Stimulated activated CD4-positive, alpha-beta T cell treated with anti-CD3 and anti-CD28 coated beads, Interleukin-1b, Interleukin-23, amount 100 ng/mL, for 24 hours (primary cell): ENCODE results near the gene JPH4.
"Not testable (repeated sequence)": the region's sequence is repeated elsewhere in the genome, so short reads cannot be mapped to it uniquely, and the experiment has no call there.

Experiments used
- DNase-seq, 4 experiments: peaks; one replicate each; pipeline ENCODE4 v3.0.0-alpha.2; 2020; ENCODE audit warnings: low read depth in 4 of 4, low spot score in 1 of 4

Gene JPH4

DNA sequence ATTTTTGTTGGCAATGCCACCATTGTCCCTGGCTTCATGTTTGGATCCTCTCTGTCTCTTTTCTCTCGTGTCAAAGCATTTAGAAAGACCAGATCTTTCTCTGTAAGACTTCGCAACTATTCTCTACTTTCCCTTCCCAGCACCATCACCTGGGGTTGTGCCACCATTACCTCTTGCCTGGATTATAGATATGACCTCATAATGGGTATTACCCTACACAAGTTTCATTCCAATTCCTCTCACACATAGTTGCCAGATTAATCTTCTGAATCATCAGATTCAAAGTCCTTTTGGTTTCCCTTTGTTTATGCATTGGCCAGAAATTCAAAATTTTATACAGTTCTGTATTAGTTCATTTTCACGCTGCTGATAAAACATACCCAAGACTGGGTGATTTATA, 30.4 kb upstream of the JPH4 start:
- no peak for DNase-seq

DNA sequence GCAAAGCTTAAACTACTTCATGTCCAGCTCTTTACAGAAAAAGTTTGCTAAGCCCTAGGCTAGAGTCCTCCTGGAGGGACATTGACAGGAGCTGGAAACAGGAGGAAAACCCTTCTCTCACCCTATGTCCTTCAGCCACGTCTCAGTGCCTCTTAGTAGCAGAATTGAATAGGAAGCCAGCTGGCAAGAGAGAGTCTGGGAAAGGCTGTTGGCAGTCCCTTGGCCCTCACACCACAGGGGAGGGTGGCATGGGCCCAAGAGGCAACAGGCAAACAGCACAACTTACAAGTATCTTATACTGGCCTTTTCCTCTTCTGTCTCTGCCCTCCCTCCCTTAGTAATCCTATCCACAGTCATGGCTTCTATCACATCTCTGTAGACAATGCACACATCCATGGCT, 29.9 kb upstream of the JPH4 start:
- DNase-seq: no peak

GRCh38 chr14:23605931-23606585, 27.5 kb upstream of the JPH4 start:
- DNase-seq: no peak

- no peak for DNase-seq
These were observed 26.1 kb upstream of the JPH4 start for GRCh38 chr14:23604675-23605170.

DNA sequence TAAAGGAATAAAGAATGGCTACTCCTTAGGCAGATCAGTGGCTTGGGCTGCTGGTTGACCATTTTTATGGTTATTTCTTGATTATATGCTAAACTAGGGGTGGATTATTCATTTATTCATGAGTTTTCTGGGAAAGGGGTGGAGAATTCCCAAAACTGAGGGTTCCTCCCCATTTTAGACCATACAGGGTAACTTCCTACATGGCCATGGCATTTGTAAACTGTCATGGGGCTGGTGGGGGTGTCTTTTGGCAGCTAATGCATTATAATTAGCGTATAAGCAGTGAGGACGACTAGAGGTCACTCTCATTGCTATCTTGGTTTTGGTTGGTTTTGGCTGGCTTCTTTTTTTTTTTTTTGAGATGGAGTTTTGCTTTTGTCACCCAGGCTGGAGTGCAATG, 25.6 kb upstream of the JPH4 start:
- DNase-seq: no peak

DNA sequence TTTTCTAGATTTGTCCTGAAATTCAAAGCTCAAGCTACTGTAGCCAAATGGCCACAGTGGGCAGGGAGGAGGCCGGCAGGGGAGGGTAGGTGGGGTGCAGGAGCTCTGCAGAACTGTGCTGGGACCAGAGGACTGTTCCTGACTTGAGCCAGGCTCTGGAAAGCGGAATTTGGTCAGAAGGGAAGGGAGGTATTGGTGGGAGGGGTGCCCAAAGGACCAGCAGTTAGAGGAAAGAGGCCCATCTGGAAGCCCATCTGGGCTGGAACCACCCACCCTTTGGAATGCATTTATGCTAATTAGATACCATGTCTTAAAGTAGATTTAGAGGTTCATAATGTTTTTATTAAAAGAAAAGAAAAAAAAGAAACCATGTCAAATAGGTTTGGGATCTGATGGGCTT, 24.5 kb upstream of the JPH4 start:
- no peak for DNase-seq

DNA sequence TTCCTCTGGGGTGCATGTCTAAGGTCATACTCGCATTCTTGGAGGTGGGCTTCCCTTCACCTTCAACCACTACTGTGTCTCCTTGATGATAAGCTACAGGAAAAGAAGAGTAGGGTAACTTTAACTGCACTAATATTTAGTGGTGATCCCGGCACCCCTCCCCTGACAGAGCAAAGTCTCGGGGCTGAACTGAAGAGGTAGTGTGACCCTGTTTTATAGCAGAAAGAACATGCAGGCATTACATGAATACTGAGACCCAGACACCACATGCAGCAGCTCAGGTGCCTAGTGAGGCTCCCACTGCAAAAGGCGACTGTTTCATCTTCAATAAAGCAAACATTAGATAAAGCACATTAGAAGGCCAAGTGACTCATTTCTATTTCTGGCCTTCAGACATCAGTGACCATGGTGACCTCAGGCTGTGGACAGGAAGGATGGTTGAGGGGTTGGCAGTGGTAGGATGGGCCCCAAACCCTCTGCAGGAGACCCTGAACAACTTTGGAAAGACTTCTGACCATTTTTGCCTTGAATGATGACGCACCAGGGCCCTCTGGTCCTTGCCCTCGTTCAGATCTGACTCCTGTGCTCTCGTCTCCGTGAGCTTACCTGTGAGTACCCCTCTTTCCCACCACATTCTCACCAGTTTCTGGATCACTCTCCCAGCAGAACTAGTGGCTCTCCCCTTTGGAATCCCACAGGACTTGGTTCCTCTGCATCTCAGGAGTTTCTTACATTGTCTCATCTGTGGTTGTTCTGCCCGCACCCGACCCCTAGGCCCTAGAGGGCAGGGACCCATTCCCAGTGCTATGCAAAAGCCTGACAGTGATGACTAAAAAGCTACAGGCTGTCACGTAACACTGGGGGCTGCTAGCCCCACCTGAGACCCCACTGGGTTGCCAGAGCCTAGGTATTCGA, 23.8 kb upstream of the JPH4 start:
- DNase-seq: no peak

- no peak for DNase-seq
These were observed 23.2 kb upstream of the JPH4 start for GRCh38 chr14:23601845-23602180.

DNA sequence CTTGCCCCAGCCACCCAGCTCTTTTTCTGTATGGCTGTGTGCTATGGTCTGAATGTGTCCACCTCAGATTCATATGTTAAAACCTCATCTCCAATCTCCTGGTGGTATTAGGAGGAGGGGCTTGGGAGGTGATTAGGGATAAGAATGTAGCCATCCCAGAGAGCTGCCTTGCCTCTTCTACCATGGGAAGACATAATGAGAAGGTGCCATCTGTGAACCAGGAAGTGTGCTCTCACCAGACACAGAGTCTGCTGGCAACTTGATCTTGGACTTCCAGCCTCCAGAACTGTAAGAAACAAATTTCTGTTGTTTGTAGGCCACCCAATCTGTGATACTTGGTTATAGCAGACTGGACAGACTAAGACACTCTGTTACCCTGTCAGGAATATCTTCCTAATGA, 22.8 kb upstream of the JPH4 start:
- DNase-seq: no peak

- no peak for DNase-seq
These were observed 22.2 kb upstream of the JPH4 start for GRCh38 chr14:23600806-23601205.

DNA sequence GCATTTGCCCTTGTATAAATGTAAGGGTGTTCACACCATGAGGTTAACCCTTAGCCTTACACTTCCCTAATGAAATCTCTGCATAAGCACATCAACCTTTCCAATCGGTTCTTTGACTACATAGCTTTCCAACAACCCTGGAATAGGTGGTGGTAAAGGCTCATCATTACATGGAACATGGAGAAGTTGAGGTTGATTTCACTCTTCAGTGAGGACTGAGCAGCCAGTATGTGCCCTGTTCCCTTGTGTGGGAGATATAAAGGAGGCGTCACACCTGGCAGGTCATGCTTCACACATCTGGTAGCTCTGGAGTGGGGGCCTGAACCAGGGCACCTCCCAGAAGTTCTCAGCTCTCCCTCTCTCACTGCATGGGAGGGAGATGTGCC, 21.7 kb upstream of the JPH4 start:
- no peak for DNase-seq

- not testable (repeated sequence) for DNase-seq
These were observed 15.6 kb upstream of the JPH4 start for GRCh38 chr14:23594191-23594590.

DNA sequence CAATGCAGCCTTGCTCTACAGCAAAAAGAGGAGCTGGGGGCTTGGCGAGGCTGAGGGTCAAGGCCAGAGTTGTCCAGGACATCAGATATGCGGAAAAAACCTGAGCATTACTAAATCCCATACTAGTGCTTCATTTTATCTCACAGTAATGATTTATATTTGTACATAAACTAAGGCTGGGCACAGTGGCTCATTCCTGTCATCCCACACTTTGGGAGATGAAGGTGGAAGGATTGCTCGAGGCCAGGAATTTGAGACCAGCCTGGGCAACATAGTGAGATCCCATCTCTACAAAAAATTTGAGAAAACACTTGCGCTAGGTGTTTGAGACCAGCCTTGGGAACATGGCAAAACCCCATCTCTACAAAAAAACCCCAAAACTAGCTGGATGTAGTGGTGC, 11.6 kb upstream of the JPH4 start:
- DNase-seq: no peak

DNA sequence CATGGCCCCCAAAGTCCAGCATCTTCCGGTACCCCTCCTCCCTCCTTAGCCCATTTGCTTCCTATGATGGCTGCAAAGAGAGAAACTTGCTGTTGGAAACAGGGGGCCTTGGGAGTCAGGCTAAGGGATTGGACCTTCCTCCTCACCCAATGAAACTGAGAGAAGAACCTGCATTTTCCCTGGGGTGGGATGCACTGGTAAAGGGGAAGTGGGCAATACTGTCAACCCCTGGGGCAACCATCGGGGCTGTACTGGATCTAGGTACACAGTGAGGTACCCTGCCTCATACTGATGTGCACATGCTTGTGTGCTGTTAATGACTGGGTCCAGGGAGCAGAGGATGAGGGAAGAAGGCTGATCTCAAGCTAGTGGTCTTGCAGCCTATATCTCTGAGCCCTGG, 11.0 kb upstream of the JPH4 start:
- no peak for DNase-seq

DNA sequence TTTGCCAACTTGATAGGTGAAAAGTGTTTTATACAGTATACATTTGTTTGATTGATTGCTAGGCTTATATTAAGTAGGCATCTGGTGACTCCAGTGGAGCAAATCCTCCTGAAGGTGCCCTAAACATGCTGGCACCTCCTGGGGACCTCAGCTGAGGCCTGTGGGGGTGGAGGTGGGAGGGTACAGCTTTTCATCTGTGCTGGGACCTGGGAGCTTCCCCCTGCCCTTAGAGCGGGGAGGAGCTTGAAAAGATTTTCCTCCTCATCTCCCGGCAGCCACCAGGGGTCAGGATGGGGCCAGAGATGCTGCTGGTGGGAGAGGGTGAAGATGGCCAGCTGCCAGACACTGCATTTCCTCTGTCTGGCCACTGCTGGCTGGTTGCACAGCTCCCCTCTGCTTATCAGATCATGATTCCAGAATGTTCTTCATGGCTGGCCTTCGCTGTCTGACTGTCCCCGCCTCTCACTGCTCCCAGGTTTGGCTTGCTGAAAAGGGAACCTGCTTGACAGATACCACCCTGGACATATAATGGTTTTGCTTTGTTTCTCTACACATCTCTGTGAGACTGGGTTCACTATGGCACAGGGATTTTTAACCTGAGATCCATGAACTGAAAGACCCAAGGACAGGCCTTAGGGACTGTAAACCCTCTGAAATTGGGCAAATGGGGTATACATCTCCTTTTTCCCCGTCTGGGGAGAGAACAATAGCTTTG, 10.5 kb upstream of the JPH4 start:
- DNase-seq: peak; percentile 49 to 68 (median 60)

DNA sequence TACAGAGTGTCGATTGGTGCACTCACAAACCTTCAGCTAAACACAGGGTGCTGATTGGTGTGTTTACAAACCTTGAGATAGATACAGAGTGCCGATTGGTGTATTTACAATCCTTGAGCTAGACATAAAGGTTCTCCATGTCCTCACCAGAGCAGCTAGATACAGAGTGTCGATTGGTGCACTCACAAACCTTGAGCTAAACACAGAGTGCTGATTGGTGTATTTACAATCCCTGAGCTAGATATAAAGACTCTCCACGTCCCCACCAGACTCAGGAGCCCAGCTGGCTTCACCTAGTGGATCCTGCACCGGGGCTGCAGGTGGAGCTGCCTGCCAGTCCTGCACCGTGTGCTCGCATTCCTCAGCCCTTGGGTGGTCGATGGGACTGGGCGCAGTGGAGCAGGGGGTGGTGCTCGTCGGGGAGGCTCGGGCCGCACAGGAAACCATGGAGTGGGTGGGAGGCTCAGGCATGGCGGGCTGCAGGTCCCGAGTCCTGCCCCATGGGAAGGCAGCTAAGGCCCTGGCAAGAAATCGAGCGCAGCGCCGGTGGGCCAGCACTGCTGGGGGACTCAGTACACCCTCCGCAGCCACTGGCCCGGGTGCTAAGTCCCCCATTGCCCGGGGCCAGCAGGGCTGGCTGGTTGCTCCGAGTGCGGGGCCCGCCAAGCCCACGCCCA, 6.1 kb upstream of the JPH4 start:
- not testable (repeated sequence) for DNase-seq

GRCh38 chr14:23583761-23584526, 5.4 kb upstream of the JPH4 start:
- not testable (repeated sequence) for DNase-seq

GRCh38 chr14:23582906-23583760, 4.5 kb upstream of the JPH4 start:
- DNase-seq: no peak

DNA sequence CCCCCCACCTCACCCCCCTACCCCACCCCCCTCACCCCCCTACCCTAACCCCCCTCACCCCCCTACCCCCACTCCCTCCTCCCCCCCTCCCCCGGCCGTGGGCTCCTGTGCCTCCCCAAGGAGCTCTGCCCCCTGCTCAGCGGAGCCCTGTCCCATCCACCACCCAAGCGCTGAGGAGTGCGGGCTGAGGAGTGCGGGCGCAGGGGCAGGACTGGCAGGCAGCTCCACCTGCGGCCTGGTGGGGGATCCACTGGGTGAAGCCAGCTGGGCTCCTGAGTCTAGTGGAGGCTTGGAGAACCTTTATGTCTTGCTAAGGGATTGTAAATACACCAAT, 2.3 kb upstream of the JPH4 start:
- DNase-seq: no peak
